ENCODE results near the gene HDDC3.

HDDC3 gene

GRCh38 chr15:90946941-90947576 is 14.7 kb upstream of the HDDC3 start:
- no peak overlapping the region for H3K4me3 ChIP-seq (ENCODE audit: low read depth, low read length)
- DNase-seq (ENCODE audit: low read depth), result no peak
- TF ChIP-seq, protein P1, sequence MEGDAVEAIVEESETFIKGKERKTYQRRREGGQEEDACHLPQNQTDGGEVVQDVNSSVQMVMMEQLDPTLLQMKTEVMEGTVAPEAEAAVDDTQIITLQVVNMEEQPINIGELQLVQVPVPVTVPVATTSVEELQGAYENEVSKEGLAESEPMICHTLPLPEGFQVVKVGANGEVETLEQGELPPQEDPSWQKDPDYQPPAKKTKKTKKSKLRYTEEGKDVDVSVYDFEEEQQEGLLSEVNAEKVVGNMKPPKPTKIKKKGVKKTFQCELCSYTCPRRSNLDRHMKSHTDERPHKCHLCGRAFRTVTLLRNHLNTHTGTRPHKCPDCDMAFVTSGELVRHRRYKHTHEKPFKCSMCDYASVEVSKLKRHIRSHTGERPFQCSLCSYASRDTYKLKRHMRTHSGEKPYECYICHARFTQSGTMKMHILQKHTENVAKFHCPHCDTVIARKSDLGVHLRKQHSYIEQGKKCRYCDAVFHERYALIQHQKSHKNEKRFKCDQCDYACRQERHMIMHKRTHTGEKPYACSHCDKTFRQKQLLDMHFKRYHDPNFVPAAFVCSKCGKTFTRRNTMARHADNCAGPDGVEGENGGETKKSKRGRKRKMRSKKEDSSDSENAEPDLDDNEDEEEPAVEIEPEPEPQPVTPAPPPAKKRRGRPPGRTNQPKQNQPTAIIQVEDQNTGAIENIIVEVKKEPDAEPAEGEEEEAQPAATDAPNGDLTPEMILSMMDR (IDR thresholded peaks at IDR 0.05; ENCODE audit: control insufficient read depth, extremely low read depth, insufficient read depth), result no peak

DNA sequence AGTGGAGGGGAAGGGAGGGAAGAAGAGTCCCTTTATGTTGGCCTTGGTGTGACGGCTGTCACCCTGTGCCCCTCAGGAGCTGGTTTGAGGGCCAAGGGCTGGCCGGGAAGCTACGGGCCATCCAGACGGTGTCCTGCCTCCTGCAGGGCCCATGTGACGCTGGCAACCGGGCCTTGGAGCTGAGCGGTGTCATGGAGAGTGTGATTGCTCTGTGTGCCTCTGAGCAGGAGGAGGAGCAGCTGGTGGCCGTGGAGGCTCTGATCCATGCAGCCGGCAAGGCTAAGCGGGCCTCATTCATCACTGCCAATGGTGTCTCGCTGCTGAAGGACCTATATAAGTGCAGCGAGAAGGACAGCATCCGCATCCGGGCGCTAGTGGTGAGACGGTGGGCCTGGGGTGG is 14.2 kb upstream of the HDDC3 start:
- DNase-seq (ENCODE audit: low read depth), result no peak
- TF ChIP-seq, protein P1 (IDR thresholded peaks at IDR 0.05; ENCODE audit: control insufficient read depth, extremely low read depth, insufficient read depth), result no peak
- H3K4me3 ChIP-seq (ENCODE audit: low read depth, low read length), result no peak overlapping the region

GRCh38 chr15:90945091-90945490 is 12.7 kb upstream of the HDDC3 start:
- DNase-seq (ENCODE audit: low read depth), result no peak
- TF ChIP-seq, protein P1 (IDR thresholded peaks at IDR 0.05; ENCODE audit: control insufficient read depth, extremely low read depth, insufficient read depth), result no peak

GRCh38 chr15:90942354-90943120 is 10.2 kb upstream of the HDDC3 start:
- DNase-seq (ENCODE audit: low read depth), result no peak
- no peak overlapping the region for H3K4me3 ChIP-seq (ENCODE audit: low read depth, low read length)
- TF ChIP-seq, protein P1 (IDR thresholded peaks at IDR 0.05; ENCODE audit: control insufficient read depth, extremely low read depth, insufficient read depth), result no peak

More at GRCh38 chr15:90945091-90945490, 12.7 kb upstream of the HDDC3 start:
- H3K4me3 ChIP-seq (ENCODE audit: low read depth, low read length), result no peak overlapping the region

GRCh38 chr15:90941038-90941437 is 8.7 kb upstream of the HDDC3 start:
- TF ChIP-seq, protein P1 (IDR thresholded peaks at IDR 0.05; ENCODE audit: control insufficient read depth, extremely low read depth, insufficient read depth), result no peak
- no peak overlapping the region for H3K4me3 ChIP-seq (ENCODE audit: low read depth, low read length)
- no peak for DNase-seq (ENCODE audit: low read depth)

GRCh38 chr15:90939756-90940155 is 7.4 kb upstream of the HDDC3 start:
- no peak for DNase-seq (ENCODE audit: low read depth)
- no peak overlapping the region for H3K4me3 ChIP-seq (ENCODE audit: low read depth, low read length)
- TF ChIP-seq, protein P1 (IDR thresholded peaks at IDR 0.05; ENCODE audit: control insufficient read depth, extremely low read depth, insufficient read depth), result no peak

All from LNCaP clone FGC (cell line).